ENCODE data around the gene NAA60.

Gene NAA60

GRCh38 chr16:3408561-3409197 is 34.8 kb upstream of the NAA60 start:
- H3K27me3 ChIP-seq = no peaks in the 10 kb centered on the region
- TF ChIP-seq CTCF (IDR thresholded peaks at IDR 0.05; ENCODE audit: low read depth, low read length) = no peak
- H3K9me3 ChIP-seq = peaks cover 10% of the 10 kb centered on the region
- H3K4me1 ChIP-seq = no peaks in the 10 kb centered on the region
- peaks cover 46% of the 10 kb centered on the region for H3K36me3 ChIP-seq
- DNase-seq = no peak
- H3K4me3 ChIP-seq (ENCODE audit: low read depth, low read length) = no peak overlapping the region

GRCh38 chr16:3413730-3414379 is 29.6 kb upstream of the NAA60 start:
- Histone ChIP-seq H3K4me3 (ENCODE audit: low read depth, low read length) (no peak overlapping the region), H3K4me1 (no peaks in the 10 kb centered on the region), H3K9me3 (peaks cover 5% of the 10 kb centered on the region), H3K36me3 (peaks cover 3% of the 10 kb centered on the region), H3K27me3 (no peaks in the 10 kb centered on the region)
- DNase-seq = peak; percentile 29
- no peak for TF ChIP-seq CTCF (IDR thresholded peaks at IDR 0.05; ENCODE audit: low read depth, low read length)

DNA sequence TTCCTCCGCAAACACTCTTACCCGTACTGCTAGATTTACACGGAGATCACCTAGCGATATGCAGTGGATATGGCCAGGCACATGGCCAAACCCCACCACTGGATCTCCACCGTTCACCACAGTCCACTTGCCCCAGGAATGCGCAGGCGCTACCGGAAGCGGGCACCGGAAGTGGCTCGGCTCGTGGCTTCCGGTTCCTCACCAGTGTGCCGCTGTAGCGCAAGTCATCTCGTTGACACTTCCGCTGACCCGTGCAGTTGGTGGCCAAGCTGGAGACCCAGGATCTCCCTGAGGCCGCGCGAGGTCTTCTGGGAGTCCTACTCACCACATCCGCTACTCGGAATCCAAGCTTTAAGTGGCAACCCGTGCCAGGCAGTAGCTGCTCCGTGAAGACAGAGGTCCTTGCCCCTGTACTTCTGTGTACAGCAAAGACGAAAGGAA is 11.7 kb upstream of the NAA60 start:
- peak; percentile 88 for DNase-seq
- no peaks in the 10 kb centered on the region for H3K9me3 ChIP-seq
- no peaks in the 10 kb centered on the region for H3K36me3 ChIP-seq
- peaks cover 8% of the 10 kb centered on the region for H3K27me3 ChIP-seq
- H3K4me1 ChIP-seq = no peaks in the 10 kb centered on the region
- TF ChIP-seq CTCF (IDR thresholded peaks at IDR 0.05; ENCODE audit: low read depth, low read length) = no peak
- H3K4me3 ChIP-seq (ENCODE audit: low read depth, low read length) = peak overlapping the region; percentile 67

DNA sequence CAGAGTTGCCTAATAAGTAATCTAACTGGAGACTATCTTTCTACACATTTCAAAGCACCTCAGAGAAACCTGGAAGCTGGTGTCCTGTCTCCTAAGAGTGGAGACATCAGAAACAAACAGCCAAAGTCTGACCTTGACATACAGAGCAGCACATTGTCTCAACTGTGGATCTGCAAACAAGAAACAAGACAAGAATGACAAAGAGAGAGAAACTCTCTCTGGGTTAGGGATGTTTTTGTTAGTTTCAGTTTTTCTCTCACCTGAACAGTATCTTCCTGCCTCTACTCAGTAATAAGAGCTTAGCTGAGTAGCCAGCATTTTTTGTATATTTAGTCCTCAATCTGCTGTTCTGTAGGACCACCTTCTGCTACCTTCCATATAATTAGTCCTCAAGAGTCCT is 9.1 kb upstream of the NAA60 start:
- Histone ChIP-seq H3K27me3 (peaks cover 10% of the 10 kb centered on the region), H3K4me3 (ENCODE audit: low read depth, low read length) (no peak overlapping the region), H3K9me3 (no peaks in the 10 kb centered on the region), H3K36me3 (no peaks in the 10 kb centered on the region), H3K4me1 (no peaks in the 10 kb centered on the region)
- no peak for TF ChIP-seq CTCF (IDR thresholded peaks at IDR 0.05; ENCODE audit: low read depth, low read length)
- DNase-seq = no peak

DNA sequence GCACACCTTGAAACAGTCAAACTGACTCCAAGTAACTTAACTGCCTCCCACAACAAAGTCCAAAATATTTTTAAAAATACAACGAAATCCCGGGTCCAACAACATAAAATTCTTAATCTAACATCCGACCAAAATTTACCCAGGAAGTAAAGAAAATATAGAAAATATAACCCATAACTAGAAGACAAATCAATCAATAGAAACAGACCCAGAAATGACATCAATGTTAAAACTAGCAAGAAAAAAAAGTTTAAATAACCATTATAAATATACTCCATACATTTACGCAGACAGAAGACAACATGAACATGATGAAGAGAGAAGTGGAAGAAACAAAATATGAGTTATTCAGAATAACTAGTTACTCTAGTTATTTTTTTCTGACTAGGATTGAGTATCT is 3.8 kb upstream of the NAA60 start:
- DNase-seq = no peak
- no peak overlapping the region for H3K4me3 ChIP-seq (ENCODE audit: low read depth, low read length)
- H3K27me3 ChIP-seq = peaks cover 10% of the 10 kb centered on the region
- H3K4me1 ChIP-seq = no peaks in the 10 kb centered on the region
- H3K9me3 ChIP-seq = no peaks in the 10 kb centered on the region
- TF ChIP-seq CTCF (IDR thresholded peaks at IDR 0.05; ENCODE audit: low read depth, low read length) = no peak
- H3K36me3 ChIP-seq = no peaks in the 10 kb centered on the region

GRCh38 chr16:3444032-3444388 is 530 bp downstream of the NAA60 start:
- H3K9me3 ChIP-seq = no peaks in the 10 kb centered on the region
- H3K4me3 ChIP-seq (ENCODE audit: low read depth, low read length) = peak overlapping the region; percentile 83
- peak; percentile 35 for DNase-seq
- H3K36me3 ChIP-seq = peaks cover 5% of the 10 kb centered on the region; the same call in 1 of the 2 replicates
- TF ChIP-seq CTCF (IDR thresholded peaks at IDR 0.05; ENCODE audit: low read depth, low read length) = no peak
- H3K27me3 ChIP-seq = peaks cover 4% of the 10 kb centered on the region
- H3K4me1 ChIP-seq = no peaks in the 10 kb centered on the region
